NCI-H2227 (cell line): ENCODE results near the gene CDH18.

Source experiments
- DNase-seq: peaks from one replicate; lab custom pipeline; 2025; ENCODE audit not compliant: unreplicated experiment; lab: John Stamatoyannopoulos, UW

CDH18 gene

DNA sequence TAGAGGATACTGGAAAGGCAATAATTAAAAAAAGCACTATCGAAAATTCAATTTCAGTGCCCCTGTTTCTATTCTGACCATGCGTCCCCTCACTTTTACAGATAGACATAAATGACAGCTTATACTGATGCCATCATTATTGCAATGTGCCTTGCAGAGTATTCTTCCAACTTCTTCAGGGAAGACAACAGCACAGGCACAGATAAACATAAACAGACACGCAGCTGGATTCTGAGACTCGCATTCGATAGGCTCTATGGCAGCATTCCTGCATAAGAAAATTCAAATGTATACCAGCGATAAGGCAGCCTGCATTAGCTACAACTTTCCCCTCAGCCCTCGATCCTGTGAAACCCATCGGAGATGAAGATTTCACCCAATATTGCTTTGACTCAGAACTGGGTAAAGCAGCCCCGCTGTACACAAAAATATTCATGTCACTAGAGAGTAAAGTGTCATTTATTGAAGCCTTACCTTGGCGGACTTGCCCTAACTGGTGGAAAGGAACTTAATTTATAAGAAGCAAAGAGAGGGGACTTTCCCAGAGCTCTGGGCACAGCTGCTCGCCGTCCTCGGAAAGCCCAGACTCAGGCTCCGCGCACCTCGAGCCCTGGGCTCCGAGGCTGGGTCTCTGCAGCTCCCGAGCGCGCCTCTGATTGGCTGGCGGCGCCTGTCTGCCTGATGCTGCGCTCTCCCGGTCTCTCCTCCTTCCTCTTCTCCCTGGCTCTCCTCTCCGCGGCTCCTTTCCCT is at the start of gene CDH18:
CDH18 (minus strand) TSS at position 589 of the 750 bp plus-strand sequence. CDS start 149,214 bp downstream, outside the sequence.
- DNase-seq = peak; percentile 45

GRCh38 chr5:20034717-20035116 is 46.7 kb upstream of the CDH18 start:
- no peak for DNase-seq

- no peak for DNase-seq
These were observed 45.9 kb upstream of the CDH18 start for GRCh38 chr5:20033881-20034280.

DNA sequence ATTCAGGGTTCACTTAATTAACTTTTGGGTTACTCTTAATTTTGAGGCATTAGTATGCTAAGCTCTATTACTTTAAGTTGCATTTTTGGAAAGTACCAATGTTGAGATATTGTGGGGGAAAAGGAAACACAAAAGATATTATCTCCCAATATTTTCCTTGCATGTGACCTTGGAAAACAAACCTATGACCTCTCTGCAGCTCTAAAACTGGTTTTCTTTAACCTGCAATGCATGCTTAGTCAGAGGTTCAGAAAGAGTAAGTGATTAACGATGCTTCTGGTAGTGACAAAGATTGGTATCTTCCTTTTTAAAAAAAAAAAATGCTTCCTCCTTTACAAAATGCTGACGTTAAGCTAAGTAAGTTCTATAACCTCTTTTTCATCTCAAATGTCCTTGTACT is 44.9 kb upstream of the CDH18 start:
- no peak for DNase-seq

GRCh38 chr5:20030125-20030524 is 42.1 kb upstream of the CDH18 start:
- DNase-seq = no peak

DNA sequence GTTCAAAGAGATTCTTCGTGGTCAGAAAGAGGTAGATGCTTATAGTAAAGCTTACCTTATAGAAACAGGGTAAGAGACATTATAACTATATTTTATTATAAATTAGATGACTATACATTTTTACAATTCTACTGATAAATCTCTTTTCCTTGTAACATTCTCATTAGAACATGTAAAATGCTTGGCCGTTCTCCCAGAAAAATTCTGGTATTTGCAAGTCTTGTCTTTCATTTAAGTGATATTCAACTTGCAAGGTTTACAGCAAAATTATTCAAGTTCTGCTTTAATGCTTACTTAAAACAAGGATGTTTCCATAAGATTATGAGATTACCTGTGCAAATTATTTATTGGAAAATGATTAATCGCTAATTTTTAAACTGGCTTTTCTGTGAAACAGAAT is 41.3 kb upstream of the CDH18 start:
- no peak for DNase-seq

GRCh38 chr5:20028506-20028905 is 40.5 kb upstream of the CDH18 start:
- no peak for DNase-seq

- DNase-seq = no peak
These were observed 35.7 kb upstream of the CDH18 start for GRCh38 chr5:20023686-20024180.

- no peak for DNase-seq
These were observed 32.2 kb upstream of the CDH18 start for GRCh38 chr5:20020247-20020646.

DNA sequence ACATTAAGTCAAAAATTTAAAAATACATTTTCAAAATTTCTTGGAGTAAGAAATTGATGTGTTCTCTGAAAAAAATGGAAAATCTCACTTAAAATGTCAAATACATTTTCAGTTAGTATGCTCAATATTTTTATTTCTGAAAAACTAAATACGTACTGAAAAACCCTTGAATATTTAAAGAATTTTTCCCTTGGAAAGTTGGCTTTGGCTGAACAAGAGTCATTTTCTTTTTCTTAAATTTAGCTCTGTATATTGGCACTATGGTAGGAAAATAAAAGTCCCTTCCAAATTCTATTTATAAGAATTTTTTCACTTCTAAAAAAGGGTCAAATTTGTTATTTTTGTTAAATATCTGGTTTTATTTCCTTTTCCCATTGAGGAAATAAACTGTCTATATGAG is 29.0 kb upstream of the CDH18 start:
- DNase-seq = no peak

GRCh38 chr5:20000416-20000815 is 12.4 kb upstream of the CDH18 start:
- DNase-seq = no peak

DNA sequence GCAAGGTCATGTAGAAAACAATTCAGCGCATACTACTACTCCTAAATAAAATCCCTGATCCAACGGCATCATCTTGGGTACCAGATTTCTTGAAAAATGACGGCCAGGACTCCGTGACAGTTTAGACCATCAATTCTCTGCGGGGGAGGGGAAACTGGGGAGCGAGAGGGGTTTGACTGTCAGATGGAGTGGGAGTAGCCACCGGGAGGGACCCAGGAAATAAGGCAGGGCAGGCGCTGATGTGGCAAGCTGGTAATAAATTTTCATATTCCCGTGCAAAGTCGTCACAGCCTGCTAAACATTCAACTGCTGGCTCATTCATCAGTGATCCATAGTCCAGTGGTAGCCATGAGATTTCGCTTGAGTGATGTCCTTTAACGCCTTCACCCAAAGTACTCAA is 457 bp upstream of the CDH18 start:
- no peak for DNase-seq

DNA sequence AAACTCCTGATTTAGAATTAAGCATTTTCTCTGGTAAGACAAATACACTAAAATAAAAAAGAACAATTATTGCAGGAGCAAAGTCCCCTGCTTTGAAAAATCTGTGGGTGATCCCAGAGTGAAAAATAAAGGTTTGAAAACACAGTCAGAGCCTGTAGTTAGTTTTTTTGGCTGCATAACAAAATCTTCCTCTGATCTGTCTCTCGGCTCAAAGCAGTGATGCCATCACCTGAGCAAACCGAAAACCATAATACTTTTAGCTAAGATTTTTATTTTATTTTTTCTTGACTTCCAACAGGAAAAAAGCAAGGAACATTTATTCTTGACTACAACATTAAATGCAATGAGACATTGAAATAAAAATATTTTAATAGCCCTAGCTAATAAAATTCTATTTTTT is 1.2 kb downstream of the CDH18 start:
- DNase-seq = no peak

DNA sequence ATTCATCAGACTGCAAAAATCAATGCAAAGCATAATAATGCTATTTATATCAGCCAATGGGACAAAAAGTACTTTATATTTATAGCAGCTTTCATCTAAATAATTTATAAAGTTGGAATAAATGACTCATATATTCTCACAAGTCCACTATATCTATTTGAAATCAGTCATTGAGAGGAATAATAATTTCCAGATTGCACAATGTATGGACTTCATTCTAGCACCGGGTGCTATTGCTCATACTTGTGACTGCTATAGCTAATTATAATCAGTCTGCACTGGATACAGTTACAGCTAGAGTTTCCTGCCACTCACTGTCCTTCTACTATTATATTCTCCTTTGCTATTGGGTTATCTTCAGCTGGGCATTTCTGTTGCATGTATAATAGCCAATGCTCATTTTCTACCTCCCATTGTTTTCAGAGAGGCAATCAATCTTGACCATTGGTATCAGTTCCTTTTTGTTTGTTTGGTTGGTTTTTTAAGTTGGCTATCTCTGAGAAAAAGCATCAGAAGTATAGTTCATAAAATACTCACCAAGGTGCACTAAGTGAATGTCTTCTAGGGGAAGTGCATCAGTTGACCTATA is 1.9 kb downstream of the CDH18 start:
- DNase-seq = no peak

- no peak for DNase-seq
These were observed 9.5 kb downstream of the CDH18 start for GRCh38 chr5:19978476-19978875.

DNA sequence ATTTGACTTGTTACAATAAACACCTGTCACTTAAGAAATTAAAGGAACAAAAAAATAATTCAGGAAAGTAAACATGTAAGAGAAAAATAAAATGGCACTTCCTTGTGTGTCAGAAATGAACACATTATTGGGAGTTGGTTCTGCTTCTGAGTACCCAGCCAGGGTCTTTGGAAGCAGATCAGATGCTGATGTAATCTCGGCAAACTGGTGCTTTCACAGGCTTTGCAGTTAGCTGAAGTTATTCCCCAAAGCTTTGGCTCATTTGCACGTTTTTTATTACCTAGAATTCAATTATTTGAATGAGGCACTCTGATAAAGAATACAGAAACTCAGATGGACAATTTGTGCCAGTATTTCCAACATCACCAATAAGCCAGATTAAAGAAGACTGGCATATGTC is 10.9 kb downstream of the CDH18 start:
- DNase-seq = no peak

DNA sequence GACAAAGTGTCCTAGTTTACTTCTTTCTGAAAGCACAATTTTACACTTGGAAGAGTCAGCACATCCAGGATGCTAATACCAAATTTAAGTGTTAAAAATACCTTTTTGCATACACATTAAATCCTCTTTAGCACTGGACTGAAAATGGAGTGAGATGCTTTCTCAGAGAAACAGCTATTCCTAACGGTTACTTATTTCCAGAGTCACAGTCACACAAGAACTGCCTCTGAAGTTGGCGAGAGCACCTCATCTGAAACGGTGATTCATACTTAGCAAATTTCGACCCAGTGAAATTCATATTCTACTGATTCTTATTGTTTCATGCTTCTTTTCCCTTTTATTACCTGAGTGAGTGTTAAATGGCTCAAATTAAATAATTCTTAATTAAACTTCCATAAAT is 12.2 kb downstream of the CDH18 start:
- DNase-seq = no peak

- no peak for DNase-seq
These were observed 27.5 kb downstream of the CDH18 start for GRCh38 chr5:19960451-19960850.

DNA sequence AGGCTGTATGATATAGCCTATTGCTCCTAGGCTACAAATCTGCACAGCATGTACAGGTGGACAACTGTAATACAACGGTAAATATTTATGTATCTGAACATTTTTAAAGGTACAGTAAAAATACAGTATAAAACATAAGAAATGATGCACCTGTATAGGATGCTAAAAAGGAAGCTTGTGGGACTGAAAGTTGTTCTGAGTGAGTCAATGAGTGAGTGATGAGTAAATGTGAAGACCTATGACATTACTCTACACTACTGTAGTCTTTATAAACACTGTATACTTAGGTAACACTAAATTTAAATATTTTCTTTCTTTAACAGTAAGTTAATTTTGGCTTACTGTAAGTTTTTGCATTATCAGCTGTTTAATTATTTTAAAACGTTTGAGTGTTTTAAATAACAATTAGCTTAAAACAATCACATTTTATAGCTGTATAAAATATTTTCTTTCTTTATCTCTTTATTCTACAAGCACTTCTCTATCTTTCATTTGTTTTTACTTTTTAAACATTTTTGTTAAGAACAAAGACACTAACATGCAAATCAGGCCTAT is 28.1 kb downstream of the CDH18 start:
- no peak for DNase-seq

DNA sequence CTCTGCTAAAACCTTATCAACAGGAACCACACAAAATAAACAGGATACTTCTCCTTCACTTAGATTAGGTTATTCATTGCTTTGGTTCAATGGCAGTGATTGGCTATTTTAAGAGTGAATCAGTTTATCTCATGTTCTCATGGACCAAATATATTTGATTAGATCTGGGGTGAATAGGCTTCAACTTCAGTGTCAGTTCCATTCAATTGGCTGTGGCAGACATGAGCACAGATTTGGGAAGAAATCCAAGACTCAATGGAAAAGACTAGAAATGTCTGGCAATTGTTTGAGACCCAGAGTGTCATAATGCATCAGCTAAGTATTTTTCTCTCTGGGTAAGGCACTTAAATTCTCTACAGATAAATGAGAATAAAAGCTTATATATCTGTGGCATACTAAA is 37.1 kb downstream of the CDH18 start:
- no peak for DNase-seq

DNA sequence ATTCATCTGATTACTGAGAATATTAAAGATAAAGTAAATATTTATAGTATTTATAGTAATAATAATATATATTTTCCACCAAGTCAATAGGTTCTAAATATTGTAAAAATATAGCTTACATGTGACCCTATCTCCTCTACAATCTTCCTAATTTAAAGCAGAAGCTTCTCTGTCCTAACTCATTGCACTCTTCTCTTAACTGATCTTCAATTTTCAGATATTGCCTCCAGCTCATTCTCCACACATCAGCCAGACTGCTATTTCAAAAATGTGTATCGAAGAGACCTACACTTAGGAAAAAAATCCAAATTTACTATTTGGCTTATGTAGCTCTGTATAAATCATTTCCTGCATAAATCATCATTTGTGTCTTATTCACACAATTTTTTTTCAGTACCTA is 47.8 kb downstream of the CDH18 start:
- DNase-seq = no peak

DNA sequence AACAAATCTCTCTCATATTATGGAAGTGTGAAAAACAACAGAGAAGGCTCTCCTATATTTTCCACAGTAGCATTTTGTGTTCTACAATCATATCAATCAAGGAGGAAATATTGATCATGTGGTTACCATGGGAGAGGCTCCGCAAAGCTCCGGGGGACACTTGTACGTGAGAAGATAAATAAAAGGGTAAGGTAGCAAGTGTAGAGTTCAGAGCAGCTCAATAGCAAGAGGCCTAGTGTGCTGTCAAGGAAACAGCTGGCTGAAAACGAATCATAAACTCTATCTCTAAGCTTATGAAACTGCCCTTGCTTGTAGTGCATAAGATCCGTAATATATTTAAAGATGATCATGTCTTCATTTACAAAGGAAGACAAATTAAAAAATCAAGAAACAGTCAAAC is 57.5 kb downstream of the CDH18 start:
- DNase-seq = no peak
